ENCODE data around the gene PDXP. TPM values are rescaled to one million over a fixed set of nuclear protein-coding genes. Genes with fewer than 3 reads are reported as not detected.

PDXP gene
- total and polyA plus RNA-seq, 9 of the 15 experiments (the other 6 are each of a cell fraction or from before 2014, with no cell fraction given): 7.9 to 54.2 (median 38.8) TPM

- TF ChIP-seq ZBTB9 (CRISPR knock-in tag; IDR thresholded peaks at IDR 0.05) (no peak), HLTF (IDR thresholded peaks at IDR 0.05) (0 out of 2 replicates have a peak, but pooled peaks have one; percentile 53), PHF20 (IDR thresholded peaks at IDR 0.05; ENCODE audit: partially characterized antibody) (peak; percentile 97), ADNP (tag; IDR thresholded peaks at IDR 0.05) (no peak), TGIF2 (CRISPR knock-in tag; IDR thresholded peaks at IDR 0.05) (no peak), SETDB1 (IDR thresholded peaks at IDR 0.05; ENCODE audit: low read length) (no peak), IRF2 (CRISPR knock-in tag; IDR thresholded peaks at IDR 0.05) (no peak), ZEB2 (IDR thresholded peaks at IDR 0.05) (peak; percentile 97), ZNF277 (CRISPR knock-in tag; IDR thresholded peaks at IDR 0.05; ENCODE audit: borderline replicate concordance) (no peak), POLR2AphosphoS5 (IDR thresholded peaks at IDR 0.05; ENCODE audit: control insufficient read depth, insufficient read depth, low read depth, low read length) (peak; percentile 54; the same call in 1 of the 2 replicates), ZKSCAN3 (CRISPR knock-in tag; IDR thresholded peaks at IDR 0.05) (no peak), GABPB1 (CRISPR knock-in tag; IDR thresholded peaks at IDR 0.05) (peak; percentile 97), ELF1 (tag; IDR thresholded peaks at IDR 0.05) (peak; percentile 93), NCOR1 (IDR thresholded peaks at IDR 0.05) (no peak), BHLHE40 (IDR thresholded peaks at IDR 0.05; ENCODE audit: low read length) (no peak), CBX1 (IDR thresholded peaks at IDR 0.05; ENCODE audit: low read depth) (no peak), XRCC5 (IDR thresholded peaks at IDR 0.05; ENCODE audit: low read depth, low read length) (peak; percentile 91), C11orf30 (IDR thresholded peaks at IDR 0.05; ENCODE audit: low read depth) (peak; percentile 96), L3MBTL2 (IDR thresholded peaks at IDR 0.05) (peak; percentile 62), SP1 (CRISPR knock-in tag; IDR thresholded peaks at IDR 0.05) (peak; percentile 100), ETV1 (tag; conservative IDR thresholded peaks at IDR 0.05; ENCODE audit: low read depth) (peak; percentile 82), SNAPC5 (CRISPR knock-in tag; IDR thresholded peaks at IDR 0.05) (no peak), SIN3B (IDR thresholded peaks at IDR 0.05; ENCODE audit: low read depth) (peak; percentile 93), ZKSCAN8 (CRISPR knock-in tag; IDR thresholded peaks at IDR 0.05) (peak; percentile 81), HDAC6 (IDR thresholded peaks at IDR 0.05; ENCODE audit: low read depth, low read length) (no peak), MBD2 (IDR thresholded peaks at IDR 0.05; ENCODE audit: borderline replicate concordance, low read depth) (peak; percentile 56; the same call in 1 of the 2 replicates), ZNF316 (IDR thresholded peaks at IDR 0.05) (no peak), POLR2G (IDR thresholded peaks at IDR 0.05; ENCODE audit: low read depth, low read length) (peak; percentile 78), FOXM1 (IDR thresholded peaks at IDR 0.05; ENCODE audit: low read depth) (0 out of 2 replicates have a peak, but pooled peaks have one; percentile 34), FOXM1 (CRISPR knock-in tag; IDR thresholded peaks at IDR 0.05; ENCODE audit: low read depth) (no peak)
Measured at GRCh38 chr22:37686002-37686982, 27.8 kb downstream of the PDXP start, which contains the start of gene NOL12 (continued).
